ENCODE measurements around the gene WDPCP. TPM values are rescaled to one million over a fixed set of nuclear protein-coding genes. Genes with fewer than 3 reads are reported as not detected.

The WDPCP gene
- total and polyA plus RNA-seq, 10 of the 15 experiments (the other 5 are each of a cell fraction or from before 2014, with no cell fraction given) = 2.1 to 7.9 (median 4.6) TPM

DNA sequence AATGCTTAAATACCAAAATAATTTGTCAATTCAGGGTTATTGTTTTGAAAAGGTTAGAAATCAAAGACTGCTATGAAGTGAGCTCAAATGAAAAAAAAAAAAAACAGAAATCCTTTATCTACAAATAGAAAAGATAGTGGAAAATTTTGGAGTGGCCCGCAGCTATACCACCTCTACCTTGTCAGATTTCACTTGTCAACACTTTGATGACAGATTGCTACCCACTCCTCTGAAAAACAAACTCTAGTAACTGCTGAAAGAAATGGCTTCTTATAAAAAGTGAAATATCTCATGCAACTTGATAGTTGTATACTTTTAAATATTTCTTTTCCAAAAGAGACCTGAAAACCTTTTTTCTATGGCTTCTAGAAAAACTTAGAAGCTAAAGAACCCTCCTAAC lies 84.5 kb downstream of the WDPCP start:
- ChIA-PET RAD21 (ENCODE audit: unreplicated experiment) (no interaction called here), SMC1A (ENCODE audit: uncharacterized antibody, unreplicated experiment) (interaction anchor here (0.8 to 1.6 kb wide), 2 partner anchors 17 to 43 kb away, joined by 3 to 4 read pairs; no protein-coding TSS in a partner anchor), POLR2A (no interaction called here), CTCF (no interaction called here)
- intact Hi-C loops (cut with micrococcal nuclease; ENCODE audit: unreplicated experiment) = no loop called here
- no TSS peak for BruUV-seq (replicated peaks)
- H3K27ac ChIP-seq (ENCODE audit: control insufficient read depth, insufficient read depth) = no peak overlapping the region
- ATAC-seq = no peak
- no peak overlapping the region for H2AFZ ChIP-seq (ENCODE audit: control insufficient read depth, low read depth, low read length)
- TF ChIP-seq, protein P1, sequence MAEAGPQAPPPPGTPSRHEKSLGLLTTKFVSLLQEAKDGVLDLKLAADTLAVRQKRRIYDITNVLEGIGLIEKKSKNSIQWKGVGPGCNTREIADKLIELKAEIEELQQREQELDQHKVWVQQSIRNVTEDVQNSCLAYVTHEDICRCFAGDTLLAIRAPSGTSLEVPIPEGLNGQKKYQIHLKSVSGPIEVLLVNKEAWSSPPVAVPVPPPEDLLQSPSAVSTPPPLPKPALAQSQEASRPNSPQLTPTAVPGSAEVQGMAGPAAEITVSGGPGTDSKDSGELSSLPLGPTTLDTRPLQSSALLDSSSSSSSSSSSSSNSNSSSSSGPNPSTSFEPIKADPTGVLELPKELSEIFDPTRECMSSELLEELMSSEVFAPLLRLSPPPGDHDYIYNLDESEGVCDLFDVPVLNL (IDR thresholded peaks at IDR 0.05; ENCODE audit: low read depth, low read length) = no peak
- no peak for TF ChIP-seq RELA (IDR thresholded peaks at IDR 0.05; ENCODE audit: borderline replicate concordance, partially characterized antibody)
- no peak for TF ChIP-seq ZNF622 (IDR thresholded peaks at IDR 0.05)
- no peak for TF ChIP-seq SUPT20H (IDR thresholded peaks at IDR 0.05; ENCODE audit: borderline replicate concordance, control insufficient read depth, low read depth, low read length)
- TF ChIP-seq RUNX3 (IDR thresholded peaks at IDR 0.05; ENCODE audit: low read length) = no peak
- TF ChIP-seq TAF1 (IDR thresholded peaks at IDR 0.05; ENCODE audit: borderline replicate concordance, low read depth, low read length) = no peak
- no peak for TF ChIP-seq CBFB (IDR thresholded peaks at IDR 0.05; ENCODE audit: low read depth)
- no peak for TF ChIP-seq YY1 (IDR thresholded peaks at IDR 0.05; ENCODE audit: low read depth, low read length)
- TF ChIP-seq SPI1 (IDR thresholded peaks at IDR 0.05; ENCODE audit: borderline replicate concordance, insufficient read depth, low read depth, low read length) = no peak
- TF ChIP-seq JUND (IDR thresholded peaks at IDR 0.05; ENCODE audit: low read depth, low read length) = no peak
- no peak for TF ChIP-seq SMC3 (IDR thresholded peaks at IDR 0.05; ENCODE audit: borderline replicate concordance, low read length)
- no peak for TF ChIP-seq NFXL1 (IDR thresholded peaks at IDR 0.05; ENCODE audit: borderline replicate concordance)
- TF ChIP-seq SREBF1 (IDR thresholded peaks at IDR 0.05; ENCODE audit: low read length) = no peak
- TF ChIP-seq, protein P2, sequence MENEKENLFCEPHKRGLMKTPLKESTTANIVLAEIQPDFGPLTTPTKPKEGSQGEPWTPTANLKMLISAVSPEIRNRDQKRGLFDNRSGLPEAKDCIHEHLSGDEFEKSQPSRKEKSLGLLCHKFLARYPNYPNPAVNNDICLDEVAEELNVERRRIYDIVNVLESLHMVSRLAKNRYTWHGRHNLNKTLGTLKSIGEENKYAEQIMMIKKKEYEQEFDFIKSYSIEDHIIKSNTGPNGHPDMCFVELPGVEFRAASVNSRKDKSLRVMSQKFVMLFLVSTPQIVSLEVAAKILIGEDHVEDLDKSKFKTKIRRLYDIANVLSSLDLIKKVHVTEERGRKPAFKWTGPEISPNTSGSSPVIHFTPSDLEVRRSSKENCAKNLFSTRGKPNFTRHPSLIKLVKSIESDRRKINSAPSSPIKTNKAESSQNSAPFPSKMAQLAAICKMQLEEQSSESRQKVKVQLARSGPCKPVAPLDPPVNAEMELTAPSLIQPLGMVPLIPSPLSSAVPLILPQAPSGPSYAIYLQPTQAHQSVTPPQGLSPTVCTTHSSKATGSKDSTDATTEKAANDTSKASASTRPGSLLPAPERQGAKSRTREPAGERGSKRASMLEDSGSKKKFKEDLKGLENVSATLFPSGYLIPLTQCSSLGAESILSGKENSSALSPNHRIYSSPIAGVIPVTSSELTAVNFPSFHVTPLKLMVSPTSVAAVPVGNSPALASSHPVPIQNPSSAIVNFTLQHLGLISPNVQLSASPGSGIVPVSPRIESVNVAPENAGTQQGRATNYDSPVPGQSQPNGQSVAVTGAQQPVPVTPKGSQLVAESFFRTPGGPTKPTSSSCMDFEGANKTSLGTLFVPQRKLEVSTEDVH (IDR thresholded peaks at IDR 0.05; ENCODE audit: low read depth, partially characterized antibody) = no peak
- TF ChIP-seq DPF2 (IDR thresholded peaks at IDR 0.05) = no peak
- TF ChIP-seq SIN3A (IDR thresholded peaks at IDR 0.05; ENCODE audit: low read depth, low read length) = no peak
- TF ChIP-seq RCOR1 (conservative IDR thresholded peaks at IDR 0.05; ENCODE audit: low read depth, low read length) = no peak
- TF ChIP-seq, protein P3, sequence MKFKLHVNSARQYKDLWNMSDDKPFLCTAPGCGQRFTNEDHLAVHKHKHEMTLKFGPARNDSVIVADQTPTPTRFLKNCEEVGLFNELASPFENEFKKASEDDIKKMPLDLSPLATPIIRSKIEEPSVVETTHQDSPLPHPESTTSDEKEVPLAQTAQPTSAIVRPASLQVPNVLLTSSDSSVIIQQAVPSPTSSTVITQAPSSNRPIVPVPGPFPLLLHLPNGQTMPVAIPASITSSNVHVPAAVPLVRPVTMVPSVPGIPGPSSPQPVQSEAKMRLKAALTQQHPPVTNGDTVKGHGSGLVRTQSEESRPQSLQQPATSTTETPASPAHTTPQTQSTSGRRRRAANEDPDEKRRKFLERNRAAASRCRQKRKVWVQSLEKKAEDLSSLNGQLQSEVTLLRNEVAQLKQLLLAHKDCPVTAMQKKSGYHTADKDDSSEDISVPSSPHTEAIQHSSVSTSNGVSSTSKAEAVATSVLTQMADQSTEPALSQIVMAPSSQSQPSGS (IDR thresholded peaks at IDR 0.05; ENCODE audit: low read length) = no peak
- no peak for TF ChIP-seq SP1 (IDR thresholded peaks at IDR 0.05; ENCODE audit: low read depth, low read length)
- H3K9ac ChIP-seq (ENCODE audit: control insufficient read depth, insufficient read depth, low read length) = no peak overlapping the region
- DNase-seq (ENCODE audit: low read depth, low spot score) = no peak
- no peaks in the 10 kb centered on the region for H3K9me3 ChIP-seq (replicated peaks; ENCODE audit: control insufficient read depth, insufficient read depth, low read length)
- in situ Hi-C loops (cut with MboI) = no loop called here
- no peaks in the 10 kb centered on the region for H3K4me1 ChIP-seq (ENCODE audit: control insufficient read depth, insufficient read depth, low read length)
- H3K4me3 ChIP-seq = no peak overlapping the region
- no peaks in the 10 kb centered on the region for H3K36me3 ChIP-seq (ENCODE audit: control insufficient read depth in 2 of 2, insufficient read depth in 2 of 2, low read length in 1 of 2)
- FAIRE-seq = no peak
- WGBS (ENCODE audit: insufficient coverage, insufficient replicate concordance, low lambda C conversion rate, missing lambda C conversion rate) = 100% methylated on average over 1 of the region's 1 CpG
- H3K4me2 ChIP-seq (ENCODE audit: control insufficient read depth, insufficient read depth) = no peak overlapping the region
- no peaks in the 10 kb centered on the region for H3K79me2 ChIP-seq (ENCODE audit: control insufficient read depth, insufficient read depth, low read length)
- H3K27me3 ChIP-seq (replicated peaks in 1 of 2; ENCODE audit: control insufficient read depth in 2 of 2, insufficient read depth in 2 of 2, low read length in 1 of 2) = no peaks in the 10 kb centered on the region
- no peaks in the 10 kb centered on the region for H4K20me1 ChIP-seq (ENCODE audit: control insufficient read depth, insufficient read depth)
